Tibial nerve (tissue), 4 donors: Measurements from ENCODE around the gene NPS. TPM values are rescaled to one million over a fixed set of nuclear protein-coding genes. Genes with fewer than 3 reads are reported as not detected.

Experiments used
- DNase-seq, 2 donors: peaks; one replicate each; pipeline ENCODE4 v3.0.0-alpha.2; 2019; ENCODE audit warnings: low spot score in 2 of 2
- H3K27ac ChIP-seq, 4 donors: fragments of 200-600 bp; sonication (generic) in 3 of 4; one replicate each; pipeline ENCODE4 v1.5.1; 2017 to 2019; ENCODE audit warnings: mild to moderate bottlenecking in 1 of 4
- H3K27me3 ChIP-seq, 2 donors: fragments of 200-600 bp; sonication (generic) in 1 of 2; one replicate each; pipeline versions ENCODE4 v1.5.1 to v1.6.0; 2017 to 2019
- H3K36me3 ChIP-seq, 3 donors: fragments of 200-600 bp; sonication (generic); one replicate each; pipeline ENCODE4 v1.5.1; 2018 to 2019
- H3K4me1 ChIP-seq, 4 donors: fragments of 200-600 bp; sonication (generic) in 3 of 4; one replicate each; pipeline ENCODE4 v1.5.1; 2017 to 2019
- H3K4me3 ChIP-seq, 4 donors: fragments of 200-600 bp; sonication (generic) in 3 of 4; one replicate each; pipeline ENCODE4 v1.5.1; 2017 to 2019; ENCODE audit warnings: mild to moderate bottlenecking in 1 of 4, moderate library complexity in 1 of 4
- H3K9me3 ChIP-seq, 4 donors: fragments of 200-600 bp; sonication (generic) in 3 of 4; one replicate each; pipeline ENCODE4 v1.5.1; 2017 to 2019
- EP300 ChIP-seq, 2 donors: sonication (generic); formaldehyde crosslinking; IDR thresholded peaks; one replicate each; pipeline ENCODE4 v1.6.1; 2017; ENCODE audit warnings: antibody characterized with exemption in 2 of 2, mild to moderate bottlenecking in 1 of 2
- POLR2A ChIP-seq, 2 donors: fragments of 450-650 bp; IDR thresholded peaks; one replicate each; pipeline ENCODE4 v1.6.1; 2017; ENCODE audit warnings: antibody characterized with exemption in 2 of 2, mild to moderate bottlenecking in 2 of 2, moderate library complexity in 2 of 2
- WGBS, 2 donors: methylation state at CpG; one replicate each; pipeline ENCODE4 v1.1.5; 2018; 5-methylcytosine and 5-hydroxymethylcytosine counted together
- total RNA-seq, 4 donors: library from RNA; depleted of rRNA; stranded (reverse); fragments of >200 nt; gene quantifications; one replicate each; pipeline ENCODE4 v1.1.0, GENCODE V29; 2016
- TF ChIP-seq, protein P1 (sequence below), 5 experiments: fragments of 200-600 bp in 3 of 5; fragments of 450-650 bp in 2 of 5; sonication (generic) in 3 of 5; IDR thresholded peaks; one replicate each; pipeline ENCODE4 v1.5.1; 2016 to 2019; ENCODE audit warnings: antibody characterized with exemption in 5 of 5, mild to moderate bottlenecking in 3 of 5, moderate library complexity in 2 of 5

NPS gene
- total RNA-seq, 4 donors from 2014 or later = not detected

DNA sequence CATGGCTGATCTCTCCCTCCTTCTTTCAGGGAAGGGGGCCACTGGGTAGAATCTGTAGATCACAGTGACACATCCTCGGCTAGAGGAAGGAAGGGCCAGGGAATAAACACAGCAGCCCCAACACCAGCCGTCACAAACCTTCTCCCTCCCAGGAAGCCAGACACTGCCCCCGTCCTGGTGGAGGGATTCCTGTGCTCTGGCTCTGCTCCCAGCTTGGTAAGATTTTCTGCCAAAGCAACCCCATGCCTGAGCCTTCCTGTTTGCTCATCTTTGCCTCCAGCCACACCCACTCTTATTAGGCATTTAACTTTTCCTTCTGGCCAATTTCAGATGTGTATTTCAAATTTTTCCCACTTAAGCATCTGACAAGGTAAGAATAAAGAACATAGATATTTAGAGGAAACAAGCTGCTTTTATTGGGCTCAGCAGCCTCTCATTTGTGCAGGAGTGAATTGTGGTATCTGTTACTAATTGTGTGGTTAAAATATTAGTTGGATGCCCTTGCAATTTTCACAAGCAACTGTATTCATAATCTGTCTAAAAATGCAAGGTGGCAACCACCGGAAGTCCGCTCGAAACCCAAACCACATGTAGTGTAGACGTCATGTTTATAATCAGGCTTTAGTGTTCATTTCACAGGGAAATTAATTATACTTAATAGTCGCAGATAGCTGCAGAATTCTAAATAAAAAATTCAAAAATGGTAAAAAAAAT is 13.2 kb upstream of the NPS start:
- no peak for DNase-seq

DNA sequence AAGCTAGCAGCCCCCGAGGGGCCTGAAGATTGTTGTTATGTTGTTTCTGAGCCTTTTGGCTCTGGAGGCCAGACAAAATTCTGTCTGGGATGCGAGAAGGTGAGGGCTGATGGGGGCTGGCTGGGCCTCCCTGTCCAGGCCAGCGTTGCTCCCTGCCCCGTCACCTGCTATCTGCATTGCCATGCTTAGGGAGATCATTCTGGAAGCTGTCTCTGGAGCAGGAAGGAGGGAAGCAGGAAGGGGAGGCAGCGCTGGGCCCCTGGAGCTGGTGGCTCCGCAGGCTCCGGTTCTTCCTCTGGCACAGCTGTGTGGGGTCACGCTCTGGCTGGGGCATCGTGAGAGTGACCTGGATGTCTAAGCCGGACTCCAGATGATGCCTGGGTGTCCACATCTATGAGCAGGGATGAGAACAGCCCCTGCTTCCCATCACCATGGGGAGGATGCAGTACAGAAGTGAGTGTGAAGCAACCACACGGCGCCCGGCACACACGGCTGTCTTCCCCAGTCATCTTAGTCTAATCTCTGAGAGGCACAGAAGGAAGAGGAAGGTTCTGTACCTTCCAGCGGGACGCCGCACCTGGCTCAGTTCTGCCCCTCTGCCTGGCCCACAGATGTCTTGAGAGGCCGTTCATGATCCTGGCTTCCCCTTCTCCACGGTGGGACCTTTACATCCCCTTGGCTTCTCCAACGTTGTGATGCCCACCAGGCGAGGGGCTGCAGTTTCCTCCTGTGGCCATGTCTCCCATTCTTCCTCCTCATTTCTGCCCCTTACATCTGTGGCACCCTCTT is 11.9 kb upstream of the NPS start:
- Histone ChIP-seq H3K27ac (no peak overlapping the region), H3K4me1 (no peaks in the 10 kb centered on the region), H3K9me3 (no peaks in the 10 kb centered on the region), H3K4me3 (no peak overlapping the region), H3K36me3 (no peaks in the 10 kb centered on the region), H3K27me3 (no peaks in the 10 kb centered on the region)
- WGBS, 2 donors = 86 to 88% methylated on average over 21 of the region's 21 CpGs
- TF ChIP-seq, protein P1, sequence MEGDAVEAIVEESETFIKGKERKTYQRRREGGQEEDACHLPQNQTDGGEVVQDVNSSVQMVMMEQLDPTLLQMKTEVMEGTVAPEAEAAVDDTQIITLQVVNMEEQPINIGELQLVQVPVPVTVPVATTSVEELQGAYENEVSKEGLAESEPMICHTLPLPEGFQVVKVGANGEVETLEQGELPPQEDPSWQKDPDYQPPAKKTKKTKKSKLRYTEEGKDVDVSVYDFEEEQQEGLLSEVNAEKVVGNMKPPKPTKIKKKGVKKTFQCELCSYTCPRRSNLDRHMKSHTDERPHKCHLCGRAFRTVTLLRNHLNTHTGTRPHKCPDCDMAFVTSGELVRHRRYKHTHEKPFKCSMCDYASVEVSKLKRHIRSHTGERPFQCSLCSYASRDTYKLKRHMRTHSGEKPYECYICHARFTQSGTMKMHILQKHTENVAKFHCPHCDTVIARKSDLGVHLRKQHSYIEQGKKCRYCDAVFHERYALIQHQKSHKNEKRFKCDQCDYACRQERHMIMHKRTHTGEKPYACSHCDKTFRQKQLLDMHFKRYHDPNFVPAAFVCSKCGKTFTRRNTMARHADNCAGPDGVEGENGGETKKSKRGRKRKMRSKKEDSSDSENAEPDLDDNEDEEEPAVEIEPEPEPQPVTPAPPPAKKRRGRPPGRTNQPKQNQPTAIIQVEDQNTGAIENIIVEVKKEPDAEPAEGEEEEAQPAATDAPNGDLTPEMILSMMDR (IDR thresholded peaks at IDR 0.05) = no peak
- no peak for TF ChIP-seq POLR2A (IDR thresholded peaks at IDR 0.05)
- TF ChIP-seq EP300 (IDR thresholded peaks at IDR 0.05) = no peak
- no peak for DNase-seq

More for the DNA sequence above, 13.2 kb upstream of the NPS start:
- Histone ChIP-seq H3K4me1 (no peaks in the 10 kb centered on the region), H3K9me3 (no peaks in the 10 kb centered on the region), H3K27me3 (no peaks in the 10 kb centered on the region), H3K27ac (no peak overlapping the region), H3K36me3 (no peaks in the 10 kb centered on the region), H3K4me3 (no peak overlapping the region)
- no peak for TF ChIP-seq EP300 (IDR thresholded peaks at IDR 0.05)
- TF ChIP-seq, protein P1 (IDR thresholded peaks at IDR 0.05) = no peak
- TF ChIP-seq POLR2A (IDR thresholded peaks at IDR 0.05) = no peak
- 69 to 71% methylated on average over 8 of the region's 8 CpGs for WGBS, 2 donors

DNA sequence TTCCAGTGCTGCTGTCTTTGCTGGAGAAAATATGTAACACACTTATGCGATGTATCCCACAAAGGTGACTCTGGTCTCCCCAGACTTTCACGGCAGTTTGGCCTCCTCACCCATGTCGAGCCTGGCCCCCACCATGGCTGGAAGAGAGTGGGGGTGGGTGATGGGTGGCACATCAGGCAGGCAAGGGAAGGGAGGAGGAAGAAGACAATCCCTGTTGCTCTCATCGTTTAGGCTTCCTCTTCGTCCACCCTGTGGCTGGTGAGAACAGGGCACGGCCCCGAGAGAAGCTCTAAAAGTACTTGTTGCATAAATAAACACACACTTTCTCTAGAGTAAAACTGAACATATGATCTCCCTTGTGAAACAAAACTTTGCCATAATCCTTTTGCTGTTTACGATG is 11.2 kb upstream of the NPS start:
- Histone ChIP-seq H3K4me1 (no peaks in the 10 kb centered on the region), H3K36me3 (no peaks in the 10 kb centered on the region), H3K9me3 (no peaks in the 10 kb centered on the region), H3K4me3 (no peak overlapping the region), H3K27ac (no peak overlapping the region), H3K27me3 (no peaks in the 10 kb centered on the region)
- TF ChIP-seq POLR2A (IDR thresholded peaks at IDR 0.05) = no peak
- TF ChIP-seq, protein P1 (IDR thresholded peaks at IDR 0.05) = no peak
- TF ChIP-seq EP300 (IDR thresholded peaks at IDR 0.05) = no peak
- DNase-seq = no peak
- WGBS, 2 donors = 67 to 72% methylated on average over 8 of the region's 8 CpGs

- Histone ChIP-seq H3K9me3 (peaks cover 0 to 27% (median 4%) of the 10 kb centered on the region in 4 donors), H3K4me3 (no peak overlapping the region), H3K27me3 (no peaks in the 10 kb centered on the region), H3K36me3 (no peaks in the 10 kb centered on the region), H3K4me1 (no peaks in the 10 kb centered on the region), H3K27ac (no peak overlapping the region)
- no peak for DNase-seq
- TF ChIP-seq, protein P1 (IDR thresholded peaks at IDR 0.05) = no peak
- TF ChIP-seq POLR2A (IDR thresholded peaks at IDR 0.05) (no peak), EP300 (IDR thresholded peaks at IDR 0.05) (no peak)
- 57 to 69% methylated on average over 3 of the region's 3 CpGs for WGBS, 2 donors
Measured at GRCh38 chr10:127548022-127548421, 1.1 kb upstream of the NPS start.

- no peaks in the 10 kb centered on the region for H3K27me3 ChIP-seq
- TF ChIP-seq POLR2A (IDR thresholded peaks at IDR 0.05) = no peak
- TF ChIP-seq EP300 (IDR thresholded peaks at IDR 0.05) = no peak
- TF ChIP-seq, protein P1 (IDR thresholded peaks at IDR 0.05) = no peak
- H3K4me1 ChIP-seq = no peaks in the 10 kb centered on the region
Measured at GRCh38 chr10:127550861-127551260, 1.8 kb downstream of the NPS start.

More at GRCh38 chr10:127550861-127551260, 1.8 kb downstream of the NPS start:
- Histone ChIP-seq H3K36me3 (no peaks in the 10 kb centered on the region), H3K9me3 (peaks cover 0 to 6% (median 2%) of the 10 kb centered on the region in 4 donors), H3K27ac (no peak overlapping the region), H3K4me3 (no peak overlapping the region)
- no peak for DNase-seq
- 60 to 64% methylated on average over 5 of the region's 5 CpGs for WGBS, 2 donors
